AG04450 (cell line): Measurements from ENCODE around the gene NAPEPLD. TPM values are rescaled to one million over a fixed set of nuclear protein-coding genes. Genes with fewer than 3 reads are reported as not detected.
"Not testable (repeated sequence)": the region's sequence is repeated elsewhere in the genome, so short reads cannot be mapped to it uniquely, and the experiment has no call there.

Source experiments
- CTCF ChIA-PET: fragments of 300-600, 350-600 bp; formaldehyde crosslinking; extraction: SDS; loops from one replicate; lab custom pipeline; 2022; ENCODE audit warnings: antibody characterized with exemption, inconsistent platforms; lab: Charles Lee
- POLR2A ChIA-PET: fragments of 350-600 bp; formaldehyde crosslinking; extraction: SDS; loops from one replicate; lab custom pipeline; 2021; ENCODE audit warnings: antibody characterized with exemption, inconsistent platforms; lab: Yijun Ruan, JAX
- DNase-seq: peaks from one replicate; pipeline ENCODE4 v3.0.0-alpha.2; 2011; ENCODE audit warnings: low read depth, low spot score
- H3K27ac ChIP-seq: one replicate; pipeline ENCODE4 v1.5.1; 2012; ENCODE audit warnings: low read depth, low read length, control low read depth
- H3K27me3 ChIP-seq: one replicate; pipeline ENCODE4 v1.6.0; 2012; ENCODE audit warnings: low read length; ENCODE audit not compliant: control insufficient read depth, insufficient read depth
- H3K4me3 ChIP-seq: 2 replicates; pipeline ENCODE4 v1.5.1; 2011; ENCODE audit warnings: mild to moderate bottlenecking, low read depth, low read length, control low read depth
- H3K9me3 ChIP-seq: 2 replicates; pipeline ENCODE4 v1.5.1; 2012; ENCODE audit warnings: low read length; ENCODE audit not compliant: control insufficient read depth, insufficient read depth
- CTCF ChIP-seq: IDR thresholded peaks from 2 replicates; pipeline ENCODE4 v1.5.1; 2011; ENCODE audit warnings: low read depth, low read length, control low read depth, inconsistent platforms
- polyA plus RNA-seq: library from polyadenylated mRNA; depleted of rRNA; stranded (reverse); fragments of >200 nt; gene quantifications from 2 replicates; pipeline ENCODE4 v1.2.3, GENCODE V29; 2011

NAPEPLD gene
- polyA plus RNA-seq, 1 experiment, result 8.9 TPM

GRCh38 chr7:103116991-103117390, 31.9 kb downstream of the NAPEPLD start:
- H3K9me3 ChIP-seq, result no peaks in the 10 kb centered on the region
- H3K27ac ChIP-seq, result no peak overlapping the region
- no peak for TF ChIP-seq CTCF
- CTCF ChIA-PET, result no interaction called here
- no peak overlapping the region for H3K4me3 ChIP-seq
- no peaks in the 10 kb centered on the region for H3K27me3 ChIP-seq
- POLR2A ChIA-PET, result no interaction called here
- no peak for DNase-seq

DNA sequence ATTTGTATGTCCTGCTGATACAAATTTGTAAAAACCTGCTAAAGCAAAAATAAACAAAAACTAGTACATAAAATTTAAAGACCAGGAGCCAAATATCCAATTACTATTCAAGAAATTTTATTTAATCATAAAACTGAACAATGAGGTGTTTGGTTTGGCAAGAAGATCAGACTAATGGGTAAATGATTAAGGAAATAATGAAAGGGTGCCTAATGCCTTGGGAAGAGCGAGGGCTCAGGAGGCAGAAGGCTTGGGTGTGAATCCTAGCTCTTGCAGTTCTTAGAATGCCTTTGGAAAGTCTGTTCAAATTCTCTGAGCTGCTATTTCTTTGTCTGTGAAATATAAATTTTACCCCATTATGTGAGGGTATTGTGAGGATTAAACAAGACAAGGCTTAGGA, 32.4 kb downstream of the NAPEPLD start:
- ChIA-PET POLR2A (no interaction called here), CTCF (no interaction called here)
- TF ChIP-seq CTCF, result no peak
- Histone ChIP-seq H3K9me3 (no peaks in the 10 kb centered on the region), H3K27me3 (no peaks in the 10 kb centered on the region), H3K4me3 (no peak overlapping the region), H3K27ac (no peak overlapping the region)
- no peak for DNase-seq

DNA sequence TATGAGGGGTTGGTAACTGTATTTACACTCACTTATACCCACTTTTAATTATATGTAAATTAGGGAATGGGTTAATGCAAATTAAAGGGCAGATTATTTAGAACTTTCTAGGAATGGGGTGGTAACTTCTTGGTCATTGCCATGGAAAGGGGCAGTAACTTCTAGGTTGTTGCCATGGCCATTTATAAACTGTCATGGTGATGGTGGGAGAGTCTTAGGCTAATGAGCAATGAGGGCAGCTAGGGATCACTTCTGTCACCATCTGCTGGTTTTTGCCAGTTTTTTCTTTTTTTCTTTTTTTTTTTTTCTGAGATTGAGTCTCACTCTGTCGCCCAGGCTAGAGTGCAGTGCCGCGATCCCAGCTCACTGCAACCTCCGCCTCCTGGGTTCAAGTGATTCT, 33.1 kb downstream of the NAPEPLD start:
- no peak overlapping the region for H3K27ac ChIP-seq
- H3K27me3 ChIP-seq, result no peaks in the 10 kb centered on the region
- TF ChIP-seq CTCF, result no peak
- no peak overlapping the region for H3K4me3 ChIP-seq
- ChIA-PET POLR2A (no interaction called here), CTCF (no interaction called here)
- H3K9me3 ChIP-seq, result no peaks in the 10 kb centered on the region
- DNase-seq, result no peak

DNA sequence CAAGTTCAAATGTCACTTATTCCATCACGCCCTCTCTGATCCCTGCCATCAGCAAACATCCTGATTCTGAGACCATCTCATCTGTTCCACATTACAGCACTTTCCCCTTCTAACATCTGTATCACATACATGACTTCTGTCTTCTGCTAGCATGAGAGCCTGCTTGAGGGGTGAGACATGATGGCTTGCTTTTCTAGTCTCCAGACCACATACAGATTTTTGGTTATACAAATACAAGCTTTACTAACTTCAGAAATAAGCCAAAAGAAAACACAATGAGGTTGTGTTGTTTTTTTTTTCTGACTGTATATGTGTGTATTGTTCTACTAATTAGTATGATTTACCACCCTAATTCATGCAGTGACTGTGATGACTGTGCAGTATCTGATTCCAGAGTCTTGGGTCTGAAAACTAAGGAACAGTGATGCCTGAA, 34.3 kb downstream of the NAPEPLD start:
- Histone ChIP-seq H3K9me3 (no peaks in the 10 kb centered on the region), H3K27me3 (no peaks in the 10 kb centered on the region), H3K27ac (no peak overlapping the region), H3K4me3 (no peak overlapping the region)
- ChIA-PET CTCF (no interaction called here), POLR2A (no interaction called here)
- no peak for TF ChIP-seq CTCF
- no peak for DNase-seq

DNA sequence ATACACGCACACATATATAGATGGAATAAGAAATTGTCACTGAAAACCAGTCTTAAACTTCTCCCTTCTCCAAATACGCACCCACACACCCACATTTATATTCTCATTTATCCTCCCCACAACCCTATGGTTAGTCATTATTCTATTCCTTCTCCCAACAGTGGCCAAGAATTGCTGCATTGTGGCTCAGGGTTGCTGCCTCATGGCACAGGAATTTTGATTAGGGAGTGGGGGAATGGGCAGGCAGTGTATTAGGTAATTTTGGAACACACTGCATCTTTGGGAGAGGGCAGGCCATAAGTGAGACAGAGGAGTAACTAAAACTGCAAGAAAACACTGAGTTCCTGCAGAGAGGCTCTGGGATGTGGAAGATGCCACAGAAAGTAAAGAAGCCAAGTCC, 35.7 kb downstream of the NAPEPLD start:
- POLR2A ChIA-PET, result no interaction called here
- TF ChIP-seq CTCF, result no peak
- H3K27ac ChIP-seq, result no peak overlapping the region
- H3K9me3 ChIP-seq, result no peaks in the 10 kb centered on the region
- no peaks in the 10 kb centered on the region for H3K27me3 ChIP-seq
- CTCF ChIA-PET, result no interaction called here
- DNase-seq, result peak; percentile 59
- H3K4me3 ChIP-seq, result no peak overlapping the region

DNA sequence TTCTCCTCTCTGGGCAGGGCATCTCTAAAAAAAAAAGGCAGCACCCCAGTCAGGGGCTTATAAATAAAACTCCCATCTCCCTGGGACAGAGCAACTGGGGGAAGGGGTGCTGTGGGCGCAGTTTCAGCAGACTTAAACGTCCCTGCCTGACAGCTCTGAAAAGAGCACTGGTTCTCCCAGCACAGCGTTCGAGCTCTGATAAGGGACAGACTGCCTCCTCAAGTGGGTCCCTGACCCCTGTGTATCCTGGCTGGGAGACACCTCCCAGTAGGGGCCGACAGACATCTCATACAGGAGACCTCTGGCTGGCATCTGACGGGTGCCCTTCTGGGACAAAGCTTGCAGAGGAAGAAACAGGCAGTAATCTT, 42.2 kb downstream of the NAPEPLD start:
- CTCF ChIA-PET, H3K9me3 ChIP-seq, DNase-seq, H3K4me3 ChIP-seq, H3K27me3 ChIP-seq, H3K27ac ChIP-seq: not testable (repeated sequence)
- POLR2A ChIA-PET, result interaction anchor here (0.8 kb wide), 1 partner anchor 34 kb away, joined by 3 read pairs; no protein-coding TSS in a partner anchor
